SU-DHL-6 (cell line): ENCODE measurements around the gene ZNF473.

Source experiments
- H2AFZ ChIP-seq: fragments of 200-600 bp; sonication (generic); 2 replicates; pipeline ENCODE4 v1.6.1; 2014; ENCODE audit warnings: low read depth, mild to moderate bottlenecking, moderate library complexity, mixed read lengths, antibody characterized with exemption, low read length; ENCODE audit not compliant: severe bottlenecking
- H3F3A ChIP-seq: fragments of 200-600 bp; shearing (Covaris generic); 2 replicates; pipeline ENCODE4 v1.6.0; 2016; ENCODE audit warnings: antibody characterized with exemption, mild to moderate bottlenecking; ENCODE audit not compliant: insufficient read depth
- H3K27ac ChIP-seq: fragments of 200-600 bp; sonication (generic); 2 replicates; pipeline ENCODE4 v1.5.1; 2016; ENCODE audit warnings: low read depth, mild to moderate bottlenecking, low read length, moderate library complexity, mixed read lengths
- H3K27me3 ChIP-seq: fragments of 200-600 bp; sonication (generic), shearing (Covaris generic); 2 replicates; pipeline ENCODE4 v1.6.0; 2014; ENCODE audit warnings: mild to moderate bottlenecking, low read length
- H3K36me3 ChIP-seq: fragments of 200-600 bp; sonication (generic); 2 replicates; pipeline ENCODE4 v1.6.1; 2014; ENCODE audit warnings: mild to moderate bottlenecking, low read length, mixed read lengths
- H3K4me2 ChIP-seq: fragments of 300-600, 200-600 bp; shearing (Covaris generic), sonication (generic); 2 replicates; pipeline ENCODE4 v1.6.0; 2014; ENCODE audit warnings: low read length, low read depth, mild to moderate bottlenecking; ENCODE audit not compliant: poor library complexity, severe bottlenecking
- H3K4me3 ChIP-seq: fragments of 200-600 bp; sonication (generic); 2 replicates; pipeline ENCODE4 v1.5.1; 2014; ENCODE audit warnings: antibody characterized with exemption, low read length, mild to moderate bottlenecking, mixed read lengths; ENCODE audit not compliant: insufficient read depth, poor library complexity, severe bottlenecking
- H3K79me2 ChIP-seq: fragments of 200-600 bp; sonication (generic); 2 replicates; pipeline ENCODE4 v1.6.1; 2014; ENCODE audit warnings: mild to moderate bottlenecking, low read length, moderate library complexity; ENCODE audit not compliant: insufficient read depth
- H3K9ac ChIP-seq: fragments of 200-600 bp; sonication (generic); 2 replicates; pipeline ENCODE4 v1.7.0; 2014; ENCODE audit warnings: mild to moderate bottlenecking, low read length
- H3K9me2 ChIP-seq: fragments of 200-600 bp; sonication (generic); replicated peaks from 2 replicates; pipeline ENCODE4 v1.6.1; 2014; ENCODE audit warnings: low read length; ENCODE audit not compliant: insufficient read depth
- H3K9me3 ChIP-seq: fragments of 200-600 bp; sonication (generic); 2 replicates; pipeline ENCODE4 v1.6.1; 2014; ENCODE audit warnings: low read length, mixed read lengths; ENCODE audit not compliant: insufficient read depth
- H4K20me1 ChIP-seq: fragments of 200-600 bp; sonication (generic); 2 replicates; pipeline ENCODE4 v1.6.1; 2014; ENCODE audit warnings: low read depth, mild to moderate bottlenecking, antibody characterized with exemption, low read length, moderate library complexity, mixed read lengths
- EZH2phosphoT487 ChIP-seq: fragments of 200-600 bp; sonication (generic), shearing (Covaris generic); conservative IDR thresholded peaks from 2 replicates; pipeline ENCODE4 v1.6.1; 2018; ENCODE audit warnings: mild to moderate bottlenecking, antibody characterized with exemption, low read length, moderate library complexity, mixed read lengths
- TF ChIP-seq, protein P1 (sequence below): fragments of 200-600 bp; sonication (generic); IDR thresholded peaks from one replicate; pipeline ENCODE4 v1.5.1; 2017; ENCODE audit warnings: antibody characterized with exemption, mild to moderate bottlenecking, low read length, moderate library complexity; ENCODE audit not compliant: insufficient read depth, poor library complexity, severe bottlenecking

The ZNF473 gene

GRCh38 chr19:49984491-49984890 is 41.3 kb upstream of the ZNF473 start:
- H3K9ac ChIP-seq = no peak overlapping the region
- H3K4me3 ChIP-seq = no peak overlapping the region
- no peaks in the 10 kb centered on the region for H3K9me2 ChIP-seq
- no peak overlapping the region for H3K27ac ChIP-seq
- H2AFZ ChIP-seq = no peak overlapping the region
- H3K9me3 ChIP-seq = no peaks in the 10 kb centered on the region
- no peaks in the 10 kb centered on the region for H4K20me1 ChIP-seq
- H3K4me2 ChIP-seq = no peak overlapping the region
- H3K27me3 ChIP-seq = no peaks in the 10 kb centered on the region
- no peaks in the 10 kb centered on the region for H3K36me3 ChIP-seq
- no peaks in the 10 kb centered on the region for H3K79me2 ChIP-seq
- no peak for TF ChIP-seq EZH2phosphoT487
- TF ChIP-seq, protein P1, sequence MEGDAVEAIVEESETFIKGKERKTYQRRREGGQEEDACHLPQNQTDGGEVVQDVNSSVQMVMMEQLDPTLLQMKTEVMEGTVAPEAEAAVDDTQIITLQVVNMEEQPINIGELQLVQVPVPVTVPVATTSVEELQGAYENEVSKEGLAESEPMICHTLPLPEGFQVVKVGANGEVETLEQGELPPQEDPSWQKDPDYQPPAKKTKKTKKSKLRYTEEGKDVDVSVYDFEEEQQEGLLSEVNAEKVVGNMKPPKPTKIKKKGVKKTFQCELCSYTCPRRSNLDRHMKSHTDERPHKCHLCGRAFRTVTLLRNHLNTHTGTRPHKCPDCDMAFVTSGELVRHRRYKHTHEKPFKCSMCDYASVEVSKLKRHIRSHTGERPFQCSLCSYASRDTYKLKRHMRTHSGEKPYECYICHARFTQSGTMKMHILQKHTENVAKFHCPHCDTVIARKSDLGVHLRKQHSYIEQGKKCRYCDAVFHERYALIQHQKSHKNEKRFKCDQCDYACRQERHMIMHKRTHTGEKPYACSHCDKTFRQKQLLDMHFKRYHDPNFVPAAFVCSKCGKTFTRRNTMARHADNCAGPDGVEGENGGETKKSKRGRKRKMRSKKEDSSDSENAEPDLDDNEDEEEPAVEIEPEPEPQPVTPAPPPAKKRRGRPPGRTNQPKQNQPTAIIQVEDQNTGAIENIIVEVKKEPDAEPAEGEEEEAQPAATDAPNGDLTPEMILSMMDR = no peak
- H3F3A ChIP-seq = no peaks in the 10 kb centered on the region

GRCh38 chr19:49985871-49986270 is 39.9 kb upstream of the ZNF473 start:
- Histone ChIP-seq H2AFZ (no peak overlapping the region), H3K9ac (no peak overlapping the region), H4K20me1 (no peaks in the 10 kb centered on the region), H3K36me3 (no peaks in the 10 kb centered on the region), H3K4me2 (no peak overlapping the region), H3K9me2 (no peaks in the 10 kb centered on the region), H3K27me3 (no peaks in the 10 kb centered on the region), H3F3A (no peaks in the 10 kb centered on the region), H3K9me3 (no peaks in the 10 kb centered on the region), H3K27ac (no peak overlapping the region), H3K4me3 (no peak overlapping the region), H3K79me2 (no peaks in the 10 kb centered on the region)
- TF ChIP-seq EZH2phosphoT487 = no peak
- TF ChIP-seq, protein P1 = no peak

GRCh38 chr19:49986354-49986753 is 39.5 kb upstream of the ZNF473 start:
- H3K27me3 ChIP-seq = no peaks in the 10 kb centered on the region
- H3K27ac ChIP-seq = no peak overlapping the region
- H3K9me2 ChIP-seq = no peaks in the 10 kb centered on the region
- H3K79me2 ChIP-seq = no peaks in the 10 kb centered on the region
- no peak for TF ChIP-seq EZH2phosphoT487
- TF ChIP-seq, protein P1 = no peak
- H3K9me3 ChIP-seq = no peaks in the 10 kb centered on the region
- no peak overlapping the region for H3K9ac ChIP-seq
- H3K4me2 ChIP-seq = no peak overlapping the region
- H3F3A ChIP-seq = no peaks in the 10 kb centered on the region
- H3K36me3 ChIP-seq = no peaks in the 10 kb centered on the region
- H3K4me3 ChIP-seq = no peak overlapping the region
- no peaks in the 10 kb centered on the region for H4K20me1 ChIP-seq
- H2AFZ ChIP-seq = no peak overlapping the region
